GM21367 (cell line): ENCODE measurements around the gene MKNK2.

ENCODE experiments used
- ATAC-seq: cut with Tn5 transposase; IDR thresholded peaks from one replicate; pipeline ENCODE4 v1.9.1; 2021; ENCODE audit not compliant: unreplicated experiment

Gene MKNK2

DNA sequence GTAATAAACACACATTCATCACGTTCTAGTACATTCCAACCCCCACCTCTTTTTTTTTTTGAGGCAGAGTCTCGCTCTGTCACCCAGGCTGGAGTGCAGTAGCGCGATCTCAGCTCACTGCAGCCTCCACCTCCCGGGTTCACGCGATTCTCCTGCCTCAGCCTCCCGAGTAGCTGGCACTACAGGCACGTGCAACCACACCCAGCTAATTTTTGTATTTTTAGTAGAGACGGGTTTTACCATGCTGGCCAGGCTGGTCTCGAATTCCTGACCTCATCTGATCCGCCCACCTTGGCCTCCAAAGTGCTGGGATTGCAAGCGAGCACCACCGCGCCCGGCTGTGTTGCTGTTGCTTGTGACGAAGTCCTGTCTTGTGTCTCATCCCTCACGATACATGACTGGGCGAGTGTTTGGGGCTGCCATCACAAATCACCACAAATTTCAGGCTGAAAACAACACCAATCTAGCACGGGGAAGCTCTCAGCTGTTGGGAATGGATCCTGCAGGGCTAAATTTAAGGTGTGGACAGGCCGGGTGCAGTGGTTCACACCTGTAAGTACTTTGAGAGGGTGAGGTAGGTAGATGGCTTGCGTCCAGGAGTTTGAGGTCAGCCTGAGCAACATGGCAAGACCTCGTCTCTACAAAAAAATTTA is 29.4 kb upstream of the MKNK2 start:
- ATAC-seq = no peak

DNA sequence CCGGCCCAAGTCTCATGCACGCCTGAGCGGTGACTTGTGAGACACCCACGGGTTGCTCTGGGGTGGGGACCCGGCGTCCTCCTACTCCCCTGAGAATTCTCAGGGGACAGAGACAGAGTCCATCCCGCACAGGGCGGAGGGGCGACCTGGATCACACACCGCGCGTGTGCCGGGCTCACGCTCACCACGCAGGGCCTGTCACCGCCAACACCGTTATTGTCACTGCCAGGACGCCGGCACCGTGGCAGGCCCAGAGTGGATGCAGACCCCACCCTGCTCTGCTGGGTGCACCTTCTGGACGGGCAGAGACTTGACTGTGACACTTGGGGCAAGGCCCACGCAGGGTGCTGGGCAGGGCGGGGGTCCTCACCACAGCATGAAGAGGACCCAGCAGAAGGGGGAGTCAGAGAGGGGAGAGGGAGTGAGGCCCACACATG is 28.8 kb upstream of the MKNK2 start:
- no peak for ATAC-seq

DNA sequence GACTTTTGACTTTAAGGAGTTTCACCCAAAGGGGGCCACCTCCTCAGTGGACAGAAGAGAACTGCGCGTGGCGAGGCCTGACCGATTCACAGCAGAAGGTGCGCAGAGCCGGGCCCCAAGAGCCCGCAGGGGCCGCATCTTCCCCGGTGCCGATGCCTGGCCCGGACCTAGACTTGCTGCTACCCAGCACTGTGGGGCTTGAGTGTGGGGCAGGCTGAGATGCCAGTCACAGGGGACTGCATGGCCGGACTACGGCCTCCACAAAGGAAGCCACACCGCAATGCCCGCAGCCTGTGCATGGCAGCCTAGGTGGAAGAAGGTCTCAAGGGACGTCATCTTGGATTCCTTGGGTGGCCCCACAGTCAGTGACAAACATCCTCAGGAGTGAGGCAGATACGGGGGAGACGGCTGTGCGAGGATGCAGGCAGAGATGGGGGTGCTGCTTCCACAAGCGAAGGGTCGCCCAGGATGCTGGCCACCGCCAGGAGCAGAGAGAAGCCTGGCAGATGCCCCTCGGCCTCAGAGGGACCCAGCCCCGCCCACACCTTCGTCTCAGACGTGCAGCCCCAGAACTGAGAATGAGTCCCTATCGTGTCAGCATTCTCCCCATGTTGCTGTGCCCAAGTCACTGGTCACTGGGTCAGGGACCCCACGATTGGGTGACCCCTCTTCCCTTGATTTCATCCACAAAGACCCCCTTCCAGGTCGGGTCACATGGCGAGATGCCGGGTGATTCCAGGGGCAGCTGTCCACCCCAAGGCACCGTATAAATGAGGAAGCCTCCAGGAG is 28.2 kb upstream of the MKNK2 start:
- ATAC-seq = no peak

DNA sequence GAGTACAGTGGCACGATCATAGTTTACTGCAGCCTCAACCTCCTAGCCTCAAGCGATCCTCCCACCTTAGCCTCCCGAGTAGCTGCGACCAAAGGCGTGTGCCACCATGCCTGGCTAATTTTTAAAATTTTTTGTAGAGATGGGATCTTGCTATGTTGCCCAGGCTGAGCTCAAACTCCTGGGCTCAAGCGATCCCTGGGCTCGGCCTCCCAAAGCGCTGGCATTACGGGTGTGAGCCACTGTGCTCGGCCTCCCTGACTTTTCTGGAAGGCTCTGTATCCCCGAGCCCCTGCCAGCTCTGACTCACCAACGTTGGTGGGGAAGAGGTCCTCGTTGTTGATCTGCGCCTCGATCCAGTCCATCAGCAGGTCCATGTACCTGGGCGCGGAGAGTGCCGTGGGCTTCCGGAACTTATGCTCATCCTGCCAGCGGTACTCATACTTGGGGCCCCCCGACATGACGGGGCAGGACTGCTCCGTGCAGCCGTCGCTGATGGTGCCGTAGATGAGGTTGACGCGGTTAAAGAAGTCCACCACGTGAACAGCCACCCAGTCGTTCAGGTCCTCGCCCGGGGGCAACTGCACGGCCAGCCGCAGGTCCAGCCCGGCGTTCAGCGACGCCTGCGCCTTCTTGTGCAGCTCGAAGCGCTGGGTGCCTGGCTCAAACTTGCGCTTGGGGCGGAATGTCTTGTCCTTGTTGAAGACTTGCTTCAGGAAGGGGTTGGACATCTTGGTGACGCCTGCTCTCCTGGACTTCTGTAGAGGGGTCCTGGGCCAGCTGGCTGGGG is 27.0 kb upstream of the MKNK2 start:
- ATAC-seq = no peak

DNA sequence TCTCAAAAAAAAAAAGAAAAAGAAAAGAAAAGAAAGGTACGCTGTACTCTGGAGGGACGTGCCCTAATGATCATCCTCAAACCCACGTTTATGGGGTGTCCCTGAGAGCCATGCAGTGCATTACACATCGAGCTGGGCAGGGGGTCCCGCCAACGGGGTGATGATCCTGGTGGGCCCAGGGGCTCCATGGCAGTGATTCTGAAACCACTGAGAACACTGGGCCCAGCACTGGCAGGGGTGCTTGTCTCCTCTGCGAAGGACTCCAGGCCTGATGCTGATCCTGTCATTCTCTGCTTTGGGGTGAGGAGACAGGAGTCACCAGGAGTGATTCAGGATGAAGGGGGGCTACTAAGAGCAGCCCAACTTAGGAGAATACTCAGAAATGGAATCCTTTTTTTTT is 26.4 kb upstream of the MKNK2 start:
- ATAC-seq = no peak

DNA sequence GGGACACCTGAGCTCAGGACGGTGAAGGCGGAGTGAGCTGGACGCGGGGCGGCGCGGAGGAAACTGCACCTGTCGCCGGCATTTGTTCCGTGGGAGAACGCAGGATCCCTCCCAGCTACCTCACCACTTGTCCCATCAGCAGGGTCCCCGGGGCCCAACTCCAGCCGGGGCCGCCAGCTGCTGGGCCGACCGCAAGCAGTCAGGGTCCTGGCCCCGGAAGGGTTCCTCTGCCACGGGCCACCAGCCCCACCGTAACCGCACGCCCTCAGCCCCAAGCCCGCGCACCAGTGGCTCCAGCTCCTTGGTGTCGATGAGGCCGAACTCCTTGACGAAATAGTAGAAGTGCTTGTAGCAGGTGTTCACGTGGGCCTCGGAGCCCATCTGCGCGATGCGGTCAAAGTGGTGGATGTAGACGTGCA is 25.5 kb upstream of the MKNK2 start:
- ATAC-seq = no peak

DNA sequence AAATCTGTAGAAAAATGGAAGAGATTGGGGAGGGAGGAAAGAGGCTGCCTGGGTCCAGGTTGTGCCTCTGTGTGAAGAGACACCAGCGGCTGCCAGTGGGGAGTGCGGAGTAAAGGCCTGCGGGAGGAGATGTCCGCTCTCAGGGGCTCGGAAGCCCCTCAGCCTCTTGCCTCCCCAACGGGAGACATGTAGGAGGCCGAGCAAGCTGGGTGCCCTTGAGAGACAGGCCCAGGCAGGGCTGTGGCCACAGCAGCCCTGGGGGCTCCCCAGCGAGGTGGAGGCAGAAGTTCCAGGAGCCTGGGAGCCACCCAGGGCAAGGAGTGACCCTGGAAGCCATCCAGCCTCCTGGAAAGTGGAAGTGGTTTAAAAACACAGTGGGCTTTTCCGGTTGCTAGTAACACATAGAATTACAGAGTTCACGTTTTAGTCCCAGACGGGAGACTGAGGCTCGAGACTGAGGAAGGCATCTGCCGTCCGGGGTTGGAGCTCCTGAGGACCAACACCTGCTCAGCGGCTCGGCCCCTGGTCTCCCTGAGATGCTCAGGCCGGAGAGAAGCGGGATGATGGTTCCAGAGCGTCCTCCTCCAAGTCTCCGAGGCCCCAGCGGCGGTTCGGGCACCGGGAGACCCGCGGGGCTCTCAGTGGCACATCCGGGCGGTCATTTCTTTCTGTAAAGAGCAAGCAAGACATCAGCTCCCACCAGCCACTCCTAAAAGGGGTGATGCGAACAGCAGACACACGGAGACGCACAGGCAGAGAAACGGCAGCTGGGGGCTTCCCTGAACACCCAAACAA is 21.9 kb upstream of the MKNK2 start:
- no peak for ATAC-seq

DNA sequence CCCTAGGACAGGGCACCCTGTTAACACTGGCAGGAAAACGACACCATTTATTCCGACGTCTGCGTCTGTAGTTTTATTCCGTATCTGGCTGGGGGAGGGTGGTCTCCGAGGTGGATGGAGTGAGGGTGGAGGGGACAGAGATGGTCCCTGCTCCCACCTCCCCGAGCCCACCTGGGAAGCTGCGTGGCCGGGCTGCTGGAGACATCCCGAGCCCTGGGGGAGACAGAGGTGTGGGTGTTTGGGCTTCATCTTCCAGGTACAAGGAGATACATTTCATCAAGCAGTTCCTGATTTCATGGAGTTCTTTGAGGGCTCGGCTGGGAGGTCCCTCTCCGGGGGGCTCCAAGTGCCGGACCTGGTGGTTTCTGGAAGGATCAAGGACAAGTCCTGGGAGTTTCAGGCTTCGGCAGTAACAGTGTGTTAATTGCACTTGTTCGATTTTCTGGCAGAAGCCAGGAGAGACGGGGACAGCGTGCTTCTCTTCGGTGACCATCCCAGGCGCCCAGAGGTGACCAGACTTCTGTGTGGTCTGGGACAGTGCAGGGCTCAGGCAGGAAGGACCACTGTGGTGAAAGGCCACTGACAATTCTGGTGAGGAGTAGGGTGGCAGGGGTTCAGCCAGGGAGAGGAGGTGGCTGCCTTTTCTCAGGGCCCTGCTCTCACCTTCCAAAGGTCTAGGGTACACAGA is 20.1 kb upstream of the MKNK2 start:
- ATAC-seq = no peak

DNA sequence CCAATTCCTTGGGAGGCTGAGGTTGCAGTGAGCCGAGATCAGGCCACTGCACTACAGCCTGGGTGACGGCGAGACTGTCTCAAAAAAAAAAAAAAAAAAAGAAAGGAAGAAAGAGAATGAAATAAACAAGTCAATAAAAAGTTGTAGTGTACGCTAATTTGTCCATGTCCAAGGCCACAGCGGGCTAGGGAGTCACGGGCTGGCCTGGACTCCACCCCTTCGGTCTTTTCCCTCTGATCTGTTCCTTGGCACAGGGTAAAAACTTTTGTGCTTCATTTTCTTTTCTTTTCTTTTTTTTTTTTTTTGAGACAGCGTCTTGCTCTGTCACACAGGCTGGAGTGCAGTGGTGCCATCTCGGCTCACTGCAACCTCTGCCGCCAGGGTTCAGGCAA is 19.4 kb upstream of the MKNK2 start:
- no peak for ATAC-seq

DNA sequence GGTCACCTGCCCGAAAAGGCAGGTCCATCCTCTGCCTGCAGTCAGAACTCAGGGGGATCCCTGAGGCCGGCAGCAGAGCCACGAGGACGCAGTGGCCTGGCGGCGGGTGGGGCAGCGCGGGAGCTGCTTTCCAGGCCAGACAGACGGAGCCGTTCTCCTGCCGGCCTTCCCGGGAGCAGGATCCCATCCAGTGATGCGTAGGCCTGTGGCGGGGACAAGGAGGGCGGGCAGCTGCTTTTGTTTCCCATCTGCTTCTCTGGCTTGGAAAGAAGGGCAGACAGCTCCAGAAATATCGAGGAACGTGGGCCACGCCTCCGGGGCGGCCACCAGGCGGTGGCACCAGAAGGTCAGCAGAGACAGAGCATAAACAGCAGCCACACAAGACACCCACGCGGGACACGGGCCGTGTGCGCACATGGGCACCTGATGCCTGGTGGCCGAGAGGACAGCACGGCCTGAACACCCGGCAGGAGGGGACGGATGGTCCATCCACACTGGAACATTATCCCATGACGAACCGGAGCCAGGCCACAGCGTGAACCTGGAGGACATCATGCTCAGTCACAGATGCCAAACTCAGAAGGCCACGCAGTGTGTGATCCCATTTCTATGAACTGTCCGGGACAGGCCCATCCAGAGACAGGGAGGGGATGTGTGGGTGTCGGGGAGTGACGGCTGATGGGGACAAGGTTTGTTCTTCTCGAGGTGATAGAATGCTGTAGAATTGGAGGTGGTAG is 13.9 kb upstream of the MKNK2 start:
- no peak for ATAC-seq

DNA sequence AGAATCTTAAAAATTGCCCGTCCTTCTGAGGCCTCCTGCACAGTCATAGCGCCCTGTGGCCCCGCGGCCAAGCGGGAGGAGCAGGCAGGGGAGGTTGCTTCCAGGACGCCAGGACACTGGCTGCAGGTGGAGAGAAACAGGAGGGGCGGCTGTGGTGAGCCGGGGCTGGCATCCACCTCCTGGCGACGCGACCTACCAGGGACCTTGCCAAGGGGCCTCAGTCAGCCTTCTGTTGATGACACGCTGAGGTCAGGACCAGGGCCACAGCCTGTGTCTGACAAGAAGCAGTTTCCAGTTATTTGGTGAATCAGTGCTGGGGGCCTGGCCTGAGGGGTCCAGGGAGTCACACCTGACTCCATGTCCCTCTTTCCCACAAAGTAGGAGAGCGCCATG is 13.3 kb upstream of the MKNK2 start:
- no peak for ATAC-seq

DNA sequence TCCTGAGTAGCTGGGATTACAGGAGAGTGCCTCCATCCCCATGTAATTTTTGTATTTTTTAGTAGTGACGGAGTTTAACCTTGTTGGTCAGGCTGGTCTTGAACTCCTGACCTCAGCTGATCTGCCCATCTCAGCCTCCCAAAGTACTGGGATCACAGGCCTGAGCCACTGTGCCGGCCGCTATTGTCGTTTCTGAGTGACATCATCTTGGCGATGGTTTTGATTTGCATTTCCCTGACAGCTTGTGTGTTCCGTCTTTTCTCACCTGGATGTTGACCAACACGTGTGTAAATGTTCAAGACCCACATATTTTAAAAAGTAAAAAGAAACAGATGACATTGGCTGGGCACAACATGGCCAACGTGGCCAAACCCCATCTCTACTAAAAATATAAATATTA is 12.8 kb upstream of the MKNK2 start:
- ATAC-seq = no peak

DNA sequence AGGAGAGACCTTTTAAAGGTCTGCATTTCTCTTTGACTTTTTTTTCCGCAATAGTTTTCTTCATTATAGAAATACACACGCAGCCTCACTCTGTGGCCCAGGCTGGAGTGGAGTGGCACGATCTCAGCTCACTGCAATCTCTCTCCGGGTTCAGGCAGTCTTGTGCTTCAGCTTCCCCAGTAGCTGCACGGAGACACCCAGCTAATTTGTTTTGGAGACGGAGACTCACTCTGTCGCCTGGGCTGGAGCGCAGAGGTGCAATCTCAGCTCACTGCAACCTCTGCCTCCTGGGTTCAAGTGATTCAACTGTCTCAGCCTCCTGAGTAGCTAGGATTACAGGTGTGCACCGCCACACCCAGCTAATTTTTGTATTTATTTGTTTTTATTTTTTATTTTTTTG is 11.7 kb upstream of the MKNK2 start:
- no peak for ATAC-seq

DNA sequence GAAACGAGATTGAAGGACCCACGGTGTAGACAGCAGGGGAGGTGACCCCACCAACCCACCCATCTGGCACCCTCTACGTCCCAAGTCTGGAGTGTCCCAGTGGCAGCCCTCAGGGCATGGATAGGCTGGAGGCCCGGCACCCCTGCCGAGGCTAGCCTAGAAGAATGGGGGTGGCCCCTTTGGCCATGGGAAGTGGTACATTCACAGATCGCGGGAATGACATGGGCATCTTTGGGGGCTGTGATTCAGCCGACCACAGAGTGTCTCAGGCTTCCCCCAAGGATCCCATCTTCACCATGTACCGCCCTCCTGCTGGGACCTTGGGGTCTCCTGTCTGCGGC is 11.3 kb upstream of the MKNK2 start:
- ATAC-seq = no peak

DNA sequence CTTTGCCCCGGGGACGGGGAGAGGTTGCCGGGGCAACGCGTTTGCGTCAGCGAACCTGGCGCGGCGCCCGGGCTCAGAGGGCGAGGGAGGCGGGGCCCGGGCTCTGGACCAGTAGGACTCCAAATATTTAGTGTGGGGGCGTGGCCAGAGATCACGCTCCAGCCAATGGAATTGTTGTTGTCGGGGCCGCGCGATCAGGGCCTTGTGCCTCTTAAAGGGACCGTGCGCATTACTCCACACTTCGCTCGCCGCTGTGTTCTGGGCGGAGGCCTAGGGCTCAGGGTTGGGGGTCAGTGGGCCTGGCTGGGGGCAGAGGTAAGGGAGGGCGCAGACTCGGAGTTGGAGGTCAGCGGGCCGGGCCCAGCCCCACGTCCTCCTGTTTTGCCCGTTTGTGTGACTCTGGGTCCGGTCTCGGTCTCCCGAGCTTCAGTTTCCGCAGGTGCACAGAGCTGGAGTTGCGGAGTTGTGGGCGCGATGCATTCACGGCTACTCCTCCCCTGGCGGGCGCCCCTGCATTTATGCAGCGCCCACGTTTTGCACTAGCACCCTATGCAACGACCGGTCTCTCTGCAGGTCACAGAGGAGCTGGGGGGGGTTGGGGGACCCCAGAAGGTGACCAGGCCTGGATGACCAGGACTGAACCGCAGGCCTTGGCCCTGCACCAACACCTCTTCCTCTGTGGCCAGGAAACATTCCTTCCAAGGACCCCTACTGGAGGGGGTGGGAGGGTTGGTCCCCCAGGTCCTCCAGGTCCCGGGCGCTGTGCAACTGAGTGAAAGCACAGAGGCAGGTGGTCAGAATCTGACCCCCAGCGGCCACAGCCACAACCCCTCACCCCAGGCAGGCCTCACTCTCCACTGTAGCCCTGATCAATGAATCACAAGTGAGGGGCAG is 10.7 kb upstream of the MKNK2 start:
- peak; percentile 59 for ATAC-seq

DNA sequence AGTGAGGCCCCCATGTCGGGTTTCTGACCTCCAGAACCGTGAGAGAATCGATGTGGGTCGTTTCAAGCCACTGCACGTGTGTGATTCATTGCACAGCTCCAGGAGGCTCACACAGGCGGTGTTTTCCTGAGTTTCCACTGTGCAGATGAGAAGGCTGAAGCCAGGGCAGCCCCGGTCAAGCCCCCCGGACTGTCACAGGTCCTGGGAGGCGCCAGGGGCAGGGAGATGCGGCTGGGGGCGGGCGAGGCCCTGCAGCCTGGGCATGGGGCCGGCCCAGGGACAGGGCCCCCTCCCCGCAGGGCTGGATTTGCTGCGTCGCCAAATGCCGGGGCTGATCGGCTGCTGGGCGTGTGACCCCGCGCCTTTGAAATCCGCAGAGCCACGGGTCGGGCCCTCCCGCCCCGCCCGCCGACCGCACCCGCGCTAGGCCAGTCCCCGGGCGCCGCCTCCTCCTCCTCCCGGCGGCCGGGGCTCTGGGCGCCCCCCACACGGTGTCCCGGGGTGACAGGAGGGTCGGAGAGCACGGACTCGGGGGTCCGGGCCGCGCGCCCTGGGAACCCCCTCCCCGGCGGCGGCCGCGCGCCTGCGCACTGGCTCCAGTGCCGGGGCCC is 9.9 kb upstream of the MKNK2 start:
- ATAC-seq = peak; percentile 20

DNA sequence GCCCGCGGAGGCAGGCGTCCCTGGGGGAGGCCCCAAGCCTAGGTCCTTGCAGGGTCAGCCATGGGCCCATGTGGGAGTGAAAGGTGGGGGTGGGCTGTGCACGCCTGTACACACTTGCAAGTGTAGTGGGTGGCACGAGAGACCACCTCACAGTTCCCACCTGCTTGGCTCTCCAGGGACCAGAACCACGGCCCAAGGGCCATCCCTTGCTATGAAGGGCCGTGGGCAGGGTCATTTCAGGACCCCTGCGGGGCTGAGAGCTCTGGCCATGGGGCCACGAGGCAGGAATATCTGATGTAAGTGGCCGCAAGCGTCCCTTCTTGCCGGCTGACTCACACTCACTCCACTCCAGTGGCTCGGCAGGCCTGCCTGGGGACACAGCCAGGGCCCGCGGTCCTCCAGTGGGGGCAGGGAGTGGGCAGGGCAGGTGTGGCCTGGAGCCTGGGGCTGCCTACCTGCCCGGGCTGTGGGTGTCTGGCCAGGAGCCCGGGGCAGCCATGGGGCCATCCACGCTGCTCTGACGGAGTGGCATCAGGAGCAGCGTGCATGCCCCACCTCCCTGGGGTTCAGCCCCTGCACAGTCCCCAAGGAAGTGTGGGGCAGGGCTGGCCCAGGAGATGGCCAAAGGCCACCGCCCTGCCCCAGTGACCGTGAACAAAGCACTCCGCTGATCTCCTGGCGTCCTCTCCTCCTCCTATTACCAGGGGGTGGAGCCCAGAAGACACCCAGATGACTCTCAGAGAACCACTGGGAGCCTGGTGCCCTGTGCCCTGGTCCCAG is 8.6 kb upstream of the MKNK2 start:
- no peak for ATAC-seq
